Heart left ventricle (tissue), 13 donors: ENCODE results near the gene FYCO1.

ENCODE experiments used
- POLR2A ChIP-seq, 2 donors: fragments of 450-650 bp; IDR thresholded peaks; one replicate each; pipeline ENCODE4 v1.6.1; 2017; ENCODE audit warnings: antibody characterized with exemption in 2 of 2, mild to moderate bottlenecking in 2 of 2, moderate library complexity in 2 of 2
- TF ChIP-seq, protein P1 (sequence below), 12 donors: fragments of 200-600 bp; sonication (generic) in 4 of 12; IDR thresholded peaks; one replicate each; pipeline versions ENCODE4 v1.5.0 to v1.8.0; 2018 to 2022; ENCODE audit warnings: antibody characterized with exemption in 12 of 12, mild to moderate bottlenecking in 5 of 12
- donor health status: ischemic (EF 13 %, LVEDD 7.1; RV severe dilation, severe dysfunction).
- donor health status: DM: no; HTN: yes; CAD: no.
- donor health status: DM: no; HTN: no; CAD: no.
- donor health status: ischemic (EF 25% LVEDD 6.9; RV normal size, moderate dysfunction).
- donor health status: ischemic (EF 25% LVEDD 5.7; RV mildly dilated, moderate dysfunction).
- donor health status: ischemic (EF 35%, LVEDD 5.7; RV mildly dilated, moderate dysfunction).
- donor health status: nonischemic (EF 11% LVEDD 7.7; RV severe dilation, severe dysfunction).
- donor health status: DM: yes; HTN: yes; CAD: no.
- donor health status: PGD.
- donor health status: ischemic (EF 29% LVEDD 5.4; RV normal size, mild dysfunction).
- donor health status: nonischemic (EF 23%, LVEDD 6.1; RV moderate dilation, normal function).

DNA sequence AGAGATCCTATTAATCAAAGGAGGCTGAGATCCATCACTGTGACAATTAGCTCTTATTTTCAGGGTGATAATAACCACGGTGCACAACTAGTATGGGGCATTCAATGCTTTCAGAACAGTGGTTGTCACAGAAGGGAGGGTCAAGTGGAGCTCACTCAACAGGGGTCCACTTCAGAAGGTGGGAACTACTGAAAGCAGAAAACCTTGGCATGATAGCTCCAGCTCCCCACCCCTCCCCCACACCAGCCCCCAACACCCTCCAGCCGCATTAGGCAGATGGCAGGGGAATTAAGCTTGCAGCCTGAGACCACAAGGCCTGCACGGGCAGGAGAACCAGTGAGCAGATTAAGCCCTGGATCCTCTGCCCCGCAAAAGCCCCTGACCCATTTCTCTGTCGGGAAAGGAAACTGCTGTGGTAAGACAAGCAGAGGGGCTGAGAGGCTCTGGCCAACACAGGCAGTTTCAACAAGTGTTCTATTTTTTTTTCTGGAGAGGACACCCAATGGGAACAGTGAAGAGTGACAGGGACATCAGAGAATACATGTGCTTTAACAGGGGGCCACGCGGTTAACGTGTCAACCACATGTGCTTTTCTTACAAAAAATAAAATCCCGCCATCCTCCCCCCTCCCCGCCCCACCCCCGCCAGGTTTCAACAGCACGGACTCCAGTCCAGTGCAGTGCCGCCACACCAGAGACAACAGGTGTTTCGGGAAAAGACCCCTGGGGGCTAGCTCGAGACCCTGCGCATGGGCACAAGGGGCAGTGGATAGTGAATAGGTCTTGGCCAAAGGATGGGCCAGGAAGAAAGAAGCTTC lies 997 bp downstream of the FYCO1 start:
- TF ChIP-seq, protein P1, sequence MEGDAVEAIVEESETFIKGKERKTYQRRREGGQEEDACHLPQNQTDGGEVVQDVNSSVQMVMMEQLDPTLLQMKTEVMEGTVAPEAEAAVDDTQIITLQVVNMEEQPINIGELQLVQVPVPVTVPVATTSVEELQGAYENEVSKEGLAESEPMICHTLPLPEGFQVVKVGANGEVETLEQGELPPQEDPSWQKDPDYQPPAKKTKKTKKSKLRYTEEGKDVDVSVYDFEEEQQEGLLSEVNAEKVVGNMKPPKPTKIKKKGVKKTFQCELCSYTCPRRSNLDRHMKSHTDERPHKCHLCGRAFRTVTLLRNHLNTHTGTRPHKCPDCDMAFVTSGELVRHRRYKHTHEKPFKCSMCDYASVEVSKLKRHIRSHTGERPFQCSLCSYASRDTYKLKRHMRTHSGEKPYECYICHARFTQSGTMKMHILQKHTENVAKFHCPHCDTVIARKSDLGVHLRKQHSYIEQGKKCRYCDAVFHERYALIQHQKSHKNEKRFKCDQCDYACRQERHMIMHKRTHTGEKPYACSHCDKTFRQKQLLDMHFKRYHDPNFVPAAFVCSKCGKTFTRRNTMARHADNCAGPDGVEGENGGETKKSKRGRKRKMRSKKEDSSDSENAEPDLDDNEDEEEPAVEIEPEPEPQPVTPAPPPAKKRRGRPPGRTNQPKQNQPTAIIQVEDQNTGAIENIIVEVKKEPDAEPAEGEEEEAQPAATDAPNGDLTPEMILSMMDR (IDR thresholded peaks at IDR 0.05): no peak
- TF ChIP-seq POLR2A (IDR thresholded peaks at IDR 0.05): no peak
